ENCODE measurements around the gene DLG2.

The DLG2 gene

GRCh38 chr11:83572581-83573496, 2054.3 kb downstream of the DLG2 start:
- TF ChIP-seq, protein P1, sequence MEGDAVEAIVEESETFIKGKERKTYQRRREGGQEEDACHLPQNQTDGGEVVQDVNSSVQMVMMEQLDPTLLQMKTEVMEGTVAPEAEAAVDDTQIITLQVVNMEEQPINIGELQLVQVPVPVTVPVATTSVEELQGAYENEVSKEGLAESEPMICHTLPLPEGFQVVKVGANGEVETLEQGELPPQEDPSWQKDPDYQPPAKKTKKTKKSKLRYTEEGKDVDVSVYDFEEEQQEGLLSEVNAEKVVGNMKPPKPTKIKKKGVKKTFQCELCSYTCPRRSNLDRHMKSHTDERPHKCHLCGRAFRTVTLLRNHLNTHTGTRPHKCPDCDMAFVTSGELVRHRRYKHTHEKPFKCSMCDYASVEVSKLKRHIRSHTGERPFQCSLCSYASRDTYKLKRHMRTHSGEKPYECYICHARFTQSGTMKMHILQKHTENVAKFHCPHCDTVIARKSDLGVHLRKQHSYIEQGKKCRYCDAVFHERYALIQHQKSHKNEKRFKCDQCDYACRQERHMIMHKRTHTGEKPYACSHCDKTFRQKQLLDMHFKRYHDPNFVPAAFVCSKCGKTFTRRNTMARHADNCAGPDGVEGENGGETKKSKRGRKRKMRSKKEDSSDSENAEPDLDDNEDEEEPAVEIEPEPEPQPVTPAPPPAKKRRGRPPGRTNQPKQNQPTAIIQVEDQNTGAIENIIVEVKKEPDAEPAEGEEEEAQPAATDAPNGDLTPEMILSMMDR (IDR thresholded peaks at IDR 0.05; ENCODE audit: low read depth, low read length), result no peak
- DNase-seq (ENCODE audit: extremely low read depth, low read depth), result no peak

- TF ChIP-seq, protein P1 (IDR thresholded peaks at IDR 0.05; ENCODE audit: low read depth, low read length), result no peak
- DNase-seq (ENCODE audit: extremely low read depth, low read depth), result no peak
Observed at GRCh38 chr11:83571302-83571701, 2055.8 kb downstream of the DLG2 start.

DNA sequence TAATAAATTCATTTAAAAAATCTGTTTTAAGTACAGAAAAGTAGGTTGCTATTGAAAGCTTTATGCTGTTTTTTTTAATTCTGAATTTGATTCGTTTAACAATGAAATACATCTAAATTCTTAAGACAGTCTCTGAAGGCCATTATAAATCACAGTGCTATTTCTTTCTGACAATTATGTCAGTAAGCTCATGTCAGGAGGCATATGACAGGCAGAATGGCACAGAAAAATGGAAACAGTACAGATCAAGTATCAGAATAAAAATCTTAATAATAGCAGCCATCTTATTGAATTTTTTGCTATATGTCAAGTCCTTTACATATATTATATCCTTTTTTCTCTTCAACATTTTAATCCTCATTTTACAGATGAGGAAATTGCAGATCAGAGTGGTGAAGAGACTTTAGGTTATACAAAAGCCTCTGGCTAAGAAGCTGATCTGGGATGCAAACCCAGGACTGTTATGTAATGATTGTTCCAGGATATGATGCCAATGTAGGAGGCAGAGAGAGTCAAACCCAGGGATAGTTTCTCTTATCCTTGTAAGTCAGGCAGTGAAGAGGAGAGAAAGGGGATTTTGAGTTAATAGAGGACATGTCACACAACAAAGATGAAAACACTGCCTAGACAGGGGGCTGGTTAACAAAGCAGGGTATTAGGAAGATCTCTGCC, 2057.9 kb downstream of the DLG2 start:
- DNase-seq (ENCODE audit: extremely low read depth, low read depth), result no peak
- TF ChIP-seq, protein P1 (IDR thresholded peaks at IDR 0.05; ENCODE audit: low read depth, low read length), result no peak

- TF ChIP-seq, protein P1 (IDR thresholded peaks at IDR 0.05; ENCODE audit: low read depth, low read length), result no peak
- no peak for DNase-seq (ENCODE audit: extremely low read depth, low read depth)
Observed at GRCh38 chr11:83568516-83568915, 2058.6 kb downstream of the DLG2 start.

- TF ChIP-seq, protein P1 (IDR thresholded peaks at IDR 0.05; ENCODE audit: low read depth, low read length), result no peak
- DNase-seq (ENCODE audit: extremely low read depth, low read depth), result no peak
Observed at GRCh38 chr11:83566950-83567349, 2060.2 kb downstream of the DLG2 start.

GRCh38 chr11:83564870-83565269, 2062.3 kb downstream of the DLG2 start:
- TF ChIP-seq, protein P1 (IDR thresholded peaks at IDR 0.05; ENCODE audit: low read depth, low read length), result no peak

DNA sequence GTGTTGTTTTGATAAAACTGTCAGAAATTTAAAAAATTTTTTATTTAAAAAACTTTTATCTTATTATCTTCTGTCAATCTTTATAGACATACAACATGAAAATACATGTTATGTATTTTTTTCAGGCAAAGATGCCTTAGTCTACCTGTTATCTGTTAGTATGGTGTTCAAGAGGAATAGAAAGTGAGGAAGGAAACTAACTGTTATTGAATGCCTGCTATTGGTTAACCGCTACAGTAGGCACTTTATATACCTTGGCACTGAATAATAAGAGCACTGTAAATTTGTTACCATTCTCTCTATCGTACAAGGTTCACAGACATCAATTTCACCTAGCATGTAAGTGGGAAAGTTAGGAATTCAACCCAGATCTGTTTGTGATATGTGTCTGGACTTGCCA, 2068.9 kb downstream of the DLG2 start:
- no peak for DNase-seq (ENCODE audit: extremely low read depth, low read depth)
- TF ChIP-seq, protein P1 (IDR thresholded peaks at IDR 0.05; ENCODE audit: low read depth, low read length), result no peak

More at GRCh38 chr11:83564870-83565269, 2062.3 kb downstream of the DLG2 start:
- DNase-seq (ENCODE audit: extremely low read depth, low read depth), result no peak
